HG03135 (cell line): ENCODE data around the gene CHD9.
"Not testable (repeated sequence)": the region's sequence is repeated elsewhere in the genome, so short reads cannot be mapped to it uniquely, and the experiment has no call there.

Experiments used
- ATAC-seq: cut with Tn5 transposase; IDR thresholded peaks from one replicate; pipeline ENCODE4 v1.9.1; 2021; ENCODE audit warnings: mild to moderate bottlenecking, moderate library complexity; ENCODE audit not compliant: unreplicated experiment

CHD9 gene

DNA sequence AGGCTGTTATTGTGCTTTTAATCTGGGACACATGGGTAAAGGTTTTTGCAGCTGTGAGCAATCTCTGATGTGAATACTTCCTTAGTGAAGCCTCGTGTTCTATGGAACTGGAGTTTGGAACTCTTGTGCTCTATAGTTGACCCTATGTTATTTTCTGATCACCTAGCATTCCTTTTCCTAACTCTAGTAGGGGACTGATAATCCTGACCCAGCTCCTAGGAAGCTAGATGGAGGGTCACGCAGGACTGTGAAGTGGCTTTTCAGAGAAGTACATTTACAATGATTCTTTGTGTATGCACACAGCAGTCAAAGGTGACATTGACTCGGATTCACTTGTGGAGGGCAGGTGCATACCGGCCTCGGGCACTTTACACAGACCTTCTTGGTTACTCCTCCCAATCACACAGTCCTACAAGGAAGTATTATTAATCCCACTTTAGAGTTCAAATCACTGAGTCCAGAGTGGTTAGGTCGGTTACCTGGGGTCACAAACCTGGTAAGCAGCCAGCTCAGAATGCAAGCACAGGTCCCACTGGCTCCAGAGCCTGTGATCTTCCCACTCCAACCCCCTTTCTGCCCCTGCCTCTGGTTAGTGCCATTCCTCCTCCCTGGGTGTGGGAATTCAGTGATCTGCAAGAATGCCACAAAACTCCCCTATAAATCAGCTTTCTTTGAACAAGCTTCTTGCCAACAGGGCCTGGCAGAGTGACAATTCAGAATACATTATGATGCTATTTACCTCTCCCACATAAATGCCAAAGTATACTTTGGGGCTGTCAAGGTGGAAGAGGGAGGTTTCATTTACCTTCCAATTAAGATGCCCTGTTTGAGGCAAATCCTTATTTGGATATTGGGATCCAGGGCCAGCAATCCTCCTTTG lies 9.2 kb upstream of the CHD9 start:
- ATAC-seq: no peak

GRCh38 chr16:53047515-53047914 lies 7.3 kb upstream of the CHD9 start:
- ATAC-seq: not testable (repeated sequence)

GRCh38 chr16:53048139-53048915 lies 6.5 kb upstream of the CHD9 start:
- ATAC-seq: no peak

DNA sequence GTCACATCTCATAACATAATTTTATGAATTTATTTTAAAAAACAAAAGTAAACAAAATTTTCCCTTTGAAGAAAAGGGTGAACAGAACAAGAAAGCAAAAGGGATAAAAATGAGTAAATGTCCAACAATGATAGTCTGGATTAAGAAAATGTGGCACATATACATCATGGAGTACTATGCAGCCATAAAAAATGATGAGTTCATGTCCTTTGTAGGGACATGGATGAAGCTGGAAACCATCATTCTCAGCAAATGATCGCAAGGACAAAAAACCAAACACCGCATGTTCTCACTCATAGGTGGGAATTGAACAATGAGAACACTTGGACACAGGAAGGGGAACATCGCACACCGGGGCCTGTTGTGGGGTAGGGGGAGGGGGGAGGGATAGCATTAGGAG lies 3.5 kb upstream of the CHD9 start:
- ATAC-seq: not testable (repeated sequence)

DNA sequence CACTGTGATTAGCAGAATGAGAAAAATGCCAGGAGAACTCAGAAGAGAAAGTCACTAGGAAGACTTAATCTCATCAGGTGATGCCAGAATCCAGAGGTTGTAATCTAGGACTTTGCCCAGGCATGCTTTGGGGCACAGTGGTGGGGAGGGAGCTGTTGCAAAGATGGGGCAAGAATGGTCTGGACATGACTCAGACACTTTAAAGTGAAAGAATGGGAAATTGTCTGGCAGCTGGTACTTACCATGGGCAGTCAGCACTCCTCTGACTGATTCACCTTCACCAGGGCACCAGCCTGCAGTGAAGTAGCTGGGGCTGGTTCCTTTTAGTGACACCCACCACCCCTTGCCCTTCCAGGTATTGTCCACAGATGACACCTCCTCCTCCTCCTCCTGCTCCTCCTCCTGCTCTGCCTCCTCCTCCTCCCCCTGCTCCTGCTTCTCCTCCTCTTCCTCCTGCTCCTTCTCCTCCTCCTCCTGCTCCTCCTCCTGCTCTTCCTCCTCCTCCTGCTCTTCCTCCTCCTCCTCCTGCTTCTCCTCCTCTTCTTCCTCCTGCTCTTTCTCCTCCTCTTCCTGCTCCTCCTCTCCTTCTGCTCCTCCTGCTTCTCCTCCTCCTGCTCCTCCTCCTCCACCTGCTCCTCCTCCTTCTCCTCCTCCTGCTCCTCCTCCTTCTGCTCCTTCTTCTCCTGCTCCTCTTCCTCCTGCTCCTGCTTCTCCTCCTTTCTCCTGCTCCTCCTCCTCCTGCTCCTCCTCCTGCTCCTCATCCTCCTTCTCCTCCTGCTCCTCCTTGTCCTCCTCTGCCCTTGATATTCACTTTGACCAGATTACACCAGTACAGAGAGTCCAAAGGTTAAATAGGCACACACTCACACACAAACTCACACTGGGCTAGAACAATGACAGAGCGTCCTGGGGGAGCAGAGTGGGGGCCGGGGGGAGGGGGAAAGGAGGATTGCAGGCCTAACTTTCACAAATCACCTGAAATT lies 2.0 kb upstream of the CHD9 start, which contains the start of gene CHD9NB:
Gene CHD9NB, minus strand, starts transcription at position 379 of the 983 bp plus-strand sequence. CDS start 8,739 bp downstream, outside the sequence.
- ATAC-seq: no peak

GRCh38 chr16:53053967-53054669 lies 673 bp upstream of the CHD9 start:
- ATAC-seq: peak; percentile 39

- ATAC-seq: no peak
These were observed 975 bp downstream of the CHD9 start for GRCh38 chr16:53055541-53056391.

DNA sequence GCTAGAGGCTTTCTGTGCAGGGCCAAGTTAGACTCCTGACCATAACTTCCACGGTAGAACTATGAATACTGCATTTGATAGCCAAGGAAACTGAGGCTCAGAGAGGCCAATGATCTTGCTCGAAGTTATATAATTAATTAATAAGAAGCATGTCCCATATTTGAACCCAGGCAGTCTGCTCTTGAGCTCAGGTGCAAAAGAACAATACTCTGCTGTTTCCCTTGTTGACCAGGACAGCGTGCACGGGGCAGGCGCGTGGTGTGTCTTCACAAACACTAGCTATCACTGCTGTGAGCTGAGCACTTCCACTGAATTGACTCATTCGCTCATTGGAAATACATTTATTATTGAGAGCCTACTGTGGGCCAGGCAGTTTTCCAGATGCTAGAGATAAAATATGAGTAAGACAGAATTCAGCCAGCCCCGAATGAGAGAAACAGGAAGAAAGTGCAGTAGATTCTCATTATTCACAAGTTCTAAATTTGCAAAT lies 1.6 kb downstream of the CHD9 start:
- ATAC-seq: no peak

DNA sequence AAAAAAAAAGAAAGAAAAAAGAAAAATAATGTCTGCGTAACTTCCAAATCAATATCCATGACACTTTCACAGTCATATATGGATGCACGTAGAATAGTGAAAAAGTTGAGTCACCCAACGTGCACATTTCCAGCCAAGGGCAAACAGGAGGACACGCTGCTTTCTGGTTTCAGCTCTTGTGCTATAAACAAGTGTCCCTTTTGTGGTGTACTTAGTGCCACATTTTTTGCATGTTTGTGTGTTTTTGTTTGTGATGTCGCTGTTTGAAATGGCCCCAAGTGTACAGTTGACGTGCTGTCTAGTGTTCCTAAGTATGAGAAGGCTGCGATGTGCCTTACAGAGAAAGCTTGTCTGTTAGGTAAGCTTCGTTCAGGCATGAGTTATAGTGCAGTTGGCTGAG lies 2.9 kb downstream of the CHD9 start:
- ATAC-seq: no peak

DNA sequence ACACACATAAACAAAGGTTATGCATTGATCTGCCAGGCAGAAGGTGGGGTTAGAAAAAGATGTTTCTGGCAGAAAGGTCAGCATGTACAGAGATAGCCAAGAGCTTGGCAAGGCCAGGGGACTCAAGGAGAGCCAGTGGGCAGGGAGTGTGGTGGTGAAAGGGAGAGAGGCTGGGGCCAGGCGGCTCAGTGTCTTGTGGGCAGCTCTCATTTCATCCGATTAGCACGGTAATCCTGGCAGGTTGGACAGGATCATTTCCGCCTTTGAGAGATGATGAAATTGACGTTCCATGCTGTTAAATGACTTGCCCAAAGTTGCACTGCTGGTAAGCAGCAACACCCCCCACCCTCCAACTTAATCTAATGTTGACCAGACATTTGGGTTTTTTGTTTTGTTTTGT lies 3.6 kb downstream of the CHD9 start:
- no peak for ATAC-seq

DNA sequence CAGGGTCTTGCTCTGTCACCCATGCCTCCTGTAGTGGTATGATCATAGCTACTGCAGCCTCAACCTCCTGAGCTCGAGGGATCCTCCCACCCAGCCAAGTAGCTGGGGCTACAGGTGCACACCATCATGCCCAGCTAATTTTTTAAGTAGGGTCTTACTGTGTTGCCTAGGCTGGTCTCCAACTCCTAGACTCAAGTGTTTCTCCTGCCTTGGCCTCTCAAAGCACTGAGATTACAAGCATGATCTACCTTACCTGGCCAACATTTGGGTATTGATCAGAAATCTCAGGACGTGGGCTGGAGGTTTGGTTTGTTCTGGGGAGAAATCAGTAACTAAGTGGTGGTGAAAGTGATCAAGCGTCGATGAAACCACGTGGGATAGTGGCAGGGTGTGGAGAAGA lies 4.1 kb downstream of the CHD9 start:
- no peak for ATAC-seq

DNA sequence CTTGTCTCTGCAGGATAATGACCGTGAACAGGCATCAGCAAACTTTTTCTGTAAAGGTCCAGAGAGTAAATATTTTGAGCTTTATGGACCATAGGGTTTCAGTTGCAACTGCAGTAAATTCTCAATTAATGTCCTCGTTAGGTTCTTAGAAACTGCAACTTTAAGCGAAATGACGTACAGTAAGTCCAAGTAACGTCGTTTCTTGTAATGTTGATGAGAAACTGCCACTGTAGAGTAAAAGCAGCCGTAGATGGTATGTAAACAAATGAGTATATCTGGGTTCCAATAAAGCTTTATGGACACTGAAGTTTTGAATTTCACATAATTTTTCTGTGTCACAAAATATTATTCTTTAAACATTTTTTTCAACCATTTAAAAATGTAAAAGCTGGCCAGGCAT lies 4.9 kb downstream of the CHD9 start:
- ATAC-seq: no peak

GRCh38 chr16:53061256-53061655 lies 6.5 kb downstream of the CHD9 start:
- ATAC-seq: peak; percentile 21

GRCh38 chr16:53061701-53062159 lies 6.9 kb downstream of the CHD9 start:
- peak; percentile 88 for ATAC-seq

DNA sequence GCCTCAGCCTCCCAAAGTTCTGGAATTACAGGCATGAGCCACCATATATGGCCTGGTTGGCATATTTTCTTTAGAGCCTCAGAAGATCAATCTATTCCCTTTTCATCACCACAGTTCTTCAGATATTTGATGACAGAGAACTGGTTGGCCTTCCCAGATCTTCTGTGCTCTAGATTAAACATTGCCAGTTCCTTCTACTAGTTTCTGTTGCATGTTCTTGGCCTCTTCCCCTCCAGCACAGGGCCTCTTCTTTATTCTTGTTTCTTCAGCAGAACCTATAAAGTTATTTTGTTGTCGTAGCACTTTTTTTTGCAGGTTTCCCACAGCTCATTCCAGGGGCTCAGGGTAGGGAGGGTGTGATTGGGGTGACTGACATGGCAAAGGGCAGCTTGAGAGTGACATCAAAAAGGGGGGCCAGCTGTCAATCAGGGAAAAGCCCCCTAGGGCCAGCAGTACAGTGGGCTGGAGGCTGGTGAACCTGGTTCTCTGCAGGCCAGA lies 9.3 kb downstream of the CHD9 start:
- no peak for ATAC-seq

DNA sequence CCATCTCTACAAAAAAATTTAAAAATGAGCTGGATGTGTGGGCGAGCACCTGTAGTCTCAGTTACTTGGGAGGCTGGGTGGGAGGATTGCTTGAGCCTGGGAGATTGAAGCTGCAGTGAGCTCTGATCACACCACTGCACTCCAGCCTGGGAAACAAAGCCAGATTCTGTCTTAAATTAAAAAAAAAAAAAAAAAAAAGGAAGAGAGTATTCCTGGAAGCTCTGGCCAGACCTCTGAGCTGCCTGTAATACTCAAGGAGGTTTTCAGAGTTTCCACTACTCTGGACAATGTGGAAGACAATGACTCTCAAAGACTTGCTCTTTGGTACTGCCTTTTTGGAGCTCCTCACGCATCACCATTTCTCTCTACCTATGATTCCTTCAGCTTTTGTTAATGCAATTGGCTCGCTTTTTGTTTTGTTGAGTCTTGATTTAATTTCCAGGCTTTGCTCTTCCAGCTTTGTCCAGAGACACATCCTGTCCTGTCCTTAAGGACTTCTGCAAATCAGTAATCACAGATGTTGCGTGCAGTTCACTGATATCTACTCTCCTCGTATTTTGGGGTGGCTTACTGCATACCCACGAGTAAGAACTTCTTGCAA lies 10.8 kb downstream of the CHD9 start:
- ATAC-seq: no peak

DNA sequence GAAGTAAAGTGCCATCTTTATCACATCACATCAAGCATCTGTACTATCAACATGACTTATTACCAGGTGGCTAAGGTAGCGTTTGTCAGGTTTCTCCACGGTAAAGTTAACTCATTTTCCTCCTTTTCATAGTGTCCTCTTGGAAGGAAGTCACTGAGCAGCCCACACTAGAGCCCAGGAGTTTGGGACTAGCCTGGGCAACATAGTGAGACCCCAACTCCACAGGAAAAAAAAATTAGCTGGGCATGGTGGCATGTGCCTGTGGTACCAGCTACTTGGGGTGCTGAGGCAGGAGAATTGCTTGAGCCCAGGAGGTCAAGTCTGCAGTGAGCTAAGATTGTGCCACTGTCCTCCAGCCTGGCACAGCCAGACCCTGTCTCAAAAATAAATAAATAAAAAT lies 12.9 kb downstream of the CHD9 start:
- no peak for ATAC-seq

DNA sequence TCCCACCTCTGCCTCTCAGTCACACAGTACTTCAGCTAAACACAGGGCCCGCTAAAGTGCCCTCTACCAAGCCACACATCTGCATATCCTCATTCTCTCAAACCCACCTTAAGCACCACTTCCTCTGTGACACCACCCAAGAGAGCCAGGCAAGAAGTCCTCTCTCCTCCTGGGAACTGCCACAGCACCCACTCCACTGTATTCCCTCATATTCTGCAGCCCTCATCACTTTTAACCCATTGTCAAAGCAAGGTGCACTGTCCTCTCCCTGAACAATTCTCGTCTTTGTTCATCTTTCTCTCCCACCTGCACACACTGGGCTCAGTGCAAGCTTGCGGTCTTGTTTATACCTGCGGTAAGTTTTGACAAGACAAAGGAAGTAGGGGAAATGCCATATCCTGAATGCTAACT lies 13.6 kb downstream of the CHD9 start:
- peak; percentile 48 for ATAC-seq
